Measurements from ENCODE around the gene COG5. TPM values are rescaled to one million over a fixed set of nuclear protein-coding genes. Genes with fewer than 3 reads are reported as not detected.

COG5 gene
- total and polyA plus RNA-seq, 2 experiments from 2014 or later, result 15.8 to 53.5 TPM

DNA sequence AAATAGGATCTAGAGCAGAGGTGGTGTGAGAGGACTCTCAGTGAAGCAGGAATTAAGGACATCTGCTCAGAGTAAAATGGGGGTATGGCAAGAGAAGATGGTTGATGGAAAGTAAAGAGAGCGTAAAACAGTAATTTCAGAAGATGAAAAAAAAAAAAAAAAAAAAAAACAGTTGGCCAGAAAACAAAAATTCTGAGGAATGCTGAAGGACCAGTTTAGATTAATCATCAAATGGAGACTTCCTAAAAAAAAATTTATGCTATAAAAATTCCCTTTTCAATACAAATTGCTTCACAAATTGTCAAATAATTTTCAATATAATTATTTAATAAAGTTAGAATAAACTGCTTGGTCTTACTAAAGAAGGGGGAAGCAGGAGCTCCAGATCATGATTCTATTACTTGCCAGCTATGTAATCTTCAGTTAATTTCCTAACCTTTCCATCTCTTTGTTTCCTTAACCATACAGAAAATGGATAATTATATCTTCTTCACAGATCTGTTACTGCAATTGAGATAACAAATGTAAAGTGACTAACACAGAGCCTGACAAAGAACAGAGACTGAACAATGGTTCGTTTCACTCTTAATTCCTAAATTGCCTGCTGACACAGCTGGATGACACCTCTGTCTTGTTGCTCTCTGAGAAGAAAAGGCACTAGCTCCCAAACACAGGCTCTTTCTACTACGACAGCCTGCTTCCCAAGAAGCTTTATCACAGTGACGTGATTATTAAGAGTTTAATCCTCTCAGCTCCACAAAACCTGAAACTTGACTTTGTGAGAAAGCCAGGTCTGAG is 158.8 kb downstream of the COG5 start:
- WGBS (ENCODE audit: low lambda C conversion rate, missing lambda C conversion rate), result 67% methylated on average over 4 of the region's 4 CpGs
- no peak overlapping the region for H2AFZ ChIP-seq
- H3K9me2 ChIP-seq (replicated peaks; ENCODE audit: insufficient read depth), result no peaks in the 10 kb centered on the region
- no peaks in the 10 kb centered on the region for H3K27me3 ChIP-seq
- TF ChIP-seq EZH2phosphoT487 (IDR thresholded peaks at IDR 0.05; ENCODE audit: low read depth, severe bottlenecking, unreplicated experiment) (no peak), EZH2 (IDR thresholded peaks at IDR 0.05; ENCODE audit: borderline replicate concordance) (no peak)
- TF ChIP-seq, protein P1, sequence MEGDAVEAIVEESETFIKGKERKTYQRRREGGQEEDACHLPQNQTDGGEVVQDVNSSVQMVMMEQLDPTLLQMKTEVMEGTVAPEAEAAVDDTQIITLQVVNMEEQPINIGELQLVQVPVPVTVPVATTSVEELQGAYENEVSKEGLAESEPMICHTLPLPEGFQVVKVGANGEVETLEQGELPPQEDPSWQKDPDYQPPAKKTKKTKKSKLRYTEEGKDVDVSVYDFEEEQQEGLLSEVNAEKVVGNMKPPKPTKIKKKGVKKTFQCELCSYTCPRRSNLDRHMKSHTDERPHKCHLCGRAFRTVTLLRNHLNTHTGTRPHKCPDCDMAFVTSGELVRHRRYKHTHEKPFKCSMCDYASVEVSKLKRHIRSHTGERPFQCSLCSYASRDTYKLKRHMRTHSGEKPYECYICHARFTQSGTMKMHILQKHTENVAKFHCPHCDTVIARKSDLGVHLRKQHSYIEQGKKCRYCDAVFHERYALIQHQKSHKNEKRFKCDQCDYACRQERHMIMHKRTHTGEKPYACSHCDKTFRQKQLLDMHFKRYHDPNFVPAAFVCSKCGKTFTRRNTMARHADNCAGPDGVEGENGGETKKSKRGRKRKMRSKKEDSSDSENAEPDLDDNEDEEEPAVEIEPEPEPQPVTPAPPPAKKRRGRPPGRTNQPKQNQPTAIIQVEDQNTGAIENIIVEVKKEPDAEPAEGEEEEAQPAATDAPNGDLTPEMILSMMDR (IDR thresholded peaks at IDR 0.05; ENCODE audit: poor library complexity), result no peak
- H3K36me3 ChIP-seq (replicated peaks; ENCODE audit: insufficient read depth, low read depth), result no peaks in the 10 kb centered on the region
- no peaks in the 10 kb centered on the region for H3K79me2 ChIP-seq
- no peak for DNase-seq (ENCODE audit: low spot score)
- no peaks in the 10 kb centered on the region for H3K9me3 ChIP-seq (ENCODE audit: low read depth)
- no peak overlapping the region for H3K4me3 ChIP-seq
- no peak overlapping the region for H3K27ac ChIP-seq
- no peak overlapping the region for H3K4me2 ChIP-seq
- no peaks in the 10 kb centered on the region for H3K4me1 ChIP-seq (ENCODE audit: insufficient read depth)
- no peaks in the 10 kb centered on the region for H4K20me1 ChIP-seq (ENCODE audit: insufficient read depth, poor library complexity, severe bottlenecking)

DNA sequence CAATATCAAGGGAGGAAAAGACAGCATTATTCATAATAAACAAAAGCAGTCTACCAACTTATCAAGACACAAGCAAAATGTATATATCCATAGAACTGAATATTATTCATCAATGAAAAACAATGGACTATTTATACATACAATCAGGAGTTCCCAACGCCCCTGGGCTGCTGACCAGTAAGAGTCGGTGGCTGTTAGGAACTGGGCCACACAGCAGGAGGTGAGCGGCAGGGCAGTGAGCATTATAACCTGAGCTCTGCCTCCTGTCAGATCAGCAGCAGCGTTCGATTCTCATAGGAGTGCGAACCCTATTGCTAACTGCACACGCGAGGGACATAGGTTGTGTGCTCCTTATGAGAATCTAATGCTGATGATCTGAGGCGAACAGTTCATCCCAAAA is 165.6 kb downstream of the COG5 start:
- 95% methylated on average over 9 of the region's 9 CpGs for WGBS (ENCODE audit: low lambda C conversion rate, missing lambda C conversion rate)

DNA sequence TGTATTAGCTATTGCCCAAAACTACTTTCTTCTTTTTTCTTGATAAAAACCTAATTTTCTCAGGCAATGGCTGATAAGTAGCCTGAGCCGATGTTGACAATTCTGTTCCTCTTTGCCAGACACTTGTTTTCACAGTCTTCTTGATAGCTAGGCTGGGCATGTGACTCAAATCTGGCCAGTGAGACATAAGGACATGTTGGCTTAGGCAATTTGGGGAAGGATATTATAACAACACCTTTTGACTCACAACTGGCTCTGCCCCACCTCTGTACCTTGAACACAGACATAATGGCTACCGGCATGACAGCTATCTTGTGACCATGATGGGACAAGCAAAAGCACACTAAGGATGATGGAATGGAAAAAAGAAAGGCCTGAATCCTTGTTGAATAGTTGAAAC is 166.7 kb downstream of the COG5 start:
- Histone ChIP-seq H3K9me3 (ENCODE audit: low read depth) (no peaks in the 10 kb centered on the region), H3K79me2 (no peaks in the 10 kb centered on the region), H3K27me3 (no peaks in the 10 kb centered on the region), H4K20me1 (ENCODE audit: insufficient read depth, poor library complexity, severe bottlenecking) (no peaks in the 10 kb centered on the region), H3K9me2 (replicated peaks; ENCODE audit: insufficient read depth) (no peaks in the 10 kb centered on the region), H3K4me2 (no peak overlapping the region), H3K4me1 (ENCODE audit: insufficient read depth) (no peaks in the 10 kb centered on the region), H2AFZ (no peak overlapping the region), H3K27ac (peak overlapping the region; percentile 61), H3K36me3 (replicated peaks; ENCODE audit: insufficient read depth, low read depth) (no peaks in the 10 kb centered on the region), H3K4me3 (no peak overlapping the region)
- WGBS (ENCODE audit: low lambda C conversion rate, missing lambda C conversion rate), result 85% methylated on average over 2 of the region's 2 CpGs
- no peak for TF ChIP-seq EZH2 (IDR thresholded peaks at IDR 0.05; ENCODE audit: borderline replicate concordance)
- TF ChIP-seq, protein P1 (IDR thresholded peaks at IDR 0.05; ENCODE audit: poor library complexity), result no peak
- no peak for TF ChIP-seq EZH2phosphoT487 (IDR thresholded peaks at IDR 0.05; ENCODE audit: low read depth, severe bottlenecking, unreplicated experiment)
- DNase-seq (ENCODE audit: low spot score), result peak; percentile 39

More for the DNA sequence above, 165.6 kb downstream of the COG5 start:
- Histone ChIP-seq H3K4me3 (no peak overlapping the region), H3K4me1 (ENCODE audit: insufficient read depth) (no peaks in the 10 kb centered on the region), H3K36me3 (replicated peaks; ENCODE audit: insufficient read depth, low read depth) (no peaks in the 10 kb centered on the region), H3K4me2 (no peak overlapping the region), H2AFZ (no peak overlapping the region), H3K9me3 (ENCODE audit: low read depth) (no peaks in the 10 kb centered on the region), H3K27me3 (no peaks in the 10 kb centered on the region), H3K27ac (no peak overlapping the region), H4K20me1 (ENCODE audit: insufficient read depth, poor library complexity, severe bottlenecking) (no peaks in the 10 kb centered on the region), H3K79me2 (no peaks in the 10 kb centered on the region), H3K9me2 (replicated peaks; ENCODE audit: insufficient read depth) (no peaks in the 10 kb centered on the region)
- TF ChIP-seq, protein P1 (IDR thresholded peaks at IDR 0.05; ENCODE audit: poor library complexity), result no peak
- TF ChIP-seq EZH2 (IDR thresholded peaks at IDR 0.05; ENCODE audit: borderline replicate concordance) (no peak), EZH2phosphoT487 (IDR thresholded peaks at IDR 0.05; ENCODE audit: low read depth, severe bottlenecking, unreplicated experiment) (no peak)
- no peak for DNase-seq (ENCODE audit: low spot score)
